ENCODE results near the gene SLC30A10. TPM values are rescaled to one million over a fixed set of nuclear protein-coding genes. Genes with fewer than 3 reads are reported as not detected.
"Not testable (repeated sequence)": the region's sequence is repeated elsewhere in the genome, so short reads cannot be mapped to it uniquely, and the experiment has no call there.

SLC30A10 gene
- total RNA-seq, 1 donor from 2014 or later = not detected

GRCh38 chr1:219897914-219898313 lies 30.4 kb downstream of the SLC30A10 start:
- Mint-ChIP-seq H3K27me3 (ENCODE audit: unreplicated experiment) (no peaks in the 10 kb centered on the region), H3K9me3 (ENCODE audit: unreplicated experiment) (no peaks in the 10 kb centered on the region), H3K27ac (ENCODE audit: unreplicated experiment) (no peak overlapping the region), H3K4me3 (ENCODE audit: unreplicated experiment) (no peak overlapping the region), H3K36me3 (ENCODE audit: low read depth, unreplicated experiment) (no peaks in the 10 kb centered on the region), H3K4me1 (ENCODE audit: unreplicated experiment) (peaks cover 8% of the 10 kb centered on the region)
- no peak for TF ChIP-seq CTCF (IDR thresholded peaks at IDR 0.05; ENCODE audit: unreplicated experiment)
- DNase-seq (ENCODE audit: low spot score) = no peak

- not testable (repeated sequence) for H3K27ac Mint-ChIP-seq (ENCODE audit: unreplicated experiment); DNase-seq (ENCODE audit: low spot score); H3K27me3 Mint-ChIP-seq (ENCODE audit: unreplicated experiment); H3K36me3 Mint-ChIP-seq (ENCODE audit: low read depth, unreplicated experiment); H3K9me3 Mint-ChIP-seq (ENCODE audit: unreplicated experiment); H3K4me3 Mint-ChIP-seq (ENCODE audit: unreplicated experiment); H3K4me1 Mint-ChIP-seq (ENCODE audit: unreplicated experiment)
These were observed 36.1 kb downstream of the SLC30A10 start for GRCh38 chr1:219892271-219892670.

- not testable (repeated sequence) for H3K9me3 Mint-ChIP-seq (ENCODE audit: unreplicated experiment); H3K27me3 Mint-ChIP-seq (ENCODE audit: unreplicated experiment); H3K4me1 Mint-ChIP-seq (ENCODE audit: unreplicated experiment); H3K27ac Mint-ChIP-seq (ENCODE audit: unreplicated experiment); H3K36me3 Mint-ChIP-seq (ENCODE audit: low read depth, unreplicated experiment); DNase-seq (ENCODE audit: low spot score); H3K4me3 Mint-ChIP-seq (ENCODE audit: unreplicated experiment)
These were observed 36.5 kb downstream of the SLC30A10 start for GRCh38 chr1:219891846-219892245.

- H3K27ac Mint-ChIP-seq (ENCODE audit: unreplicated experiment); H3K27me3 Mint-ChIP-seq (ENCODE audit: unreplicated experiment); H3K4me3 Mint-ChIP-seq (ENCODE audit: unreplicated experiment); DNase-seq (ENCODE audit: low spot score); H3K9me3 Mint-ChIP-seq (ENCODE audit: unreplicated experiment); H3K4me1 Mint-ChIP-seq (ENCODE audit: unreplicated experiment); H3K36me3 Mint-ChIP-seq (ENCODE audit: low read depth, unreplicated experiment): not testable (repeated sequence)
These were observed 39.7 kb downstream of the SLC30A10 start for GRCh38 chr1:219888667-219889066.

GRCh38 chr1:219885680-219886079 lies 42.7 kb downstream of the SLC30A10 start:
- no peak for TF ChIP-seq CTCF (IDR thresholded peaks at IDR 0.05; ENCODE audit: unreplicated experiment)
- DNase-seq (ENCODE audit: low spot score) = no peak
- H3K36me3 Mint-ChIP-seq (ENCODE audit: low read depth, unreplicated experiment) = peaks cover 4% of the 10 kb centered on the region
- H3K4me3 Mint-ChIP-seq (ENCODE audit: unreplicated experiment) = no peak overlapping the region
- no peaks in the 10 kb centered on the region for H3K27me3 Mint-ChIP-seq (ENCODE audit: unreplicated experiment)
- H3K4me1 Mint-ChIP-seq (ENCODE audit: unreplicated experiment) = peaks cover 11% of the 10 kb centered on the region
- no peaks in the 10 kb centered on the region for H3K9me3 Mint-ChIP-seq (ENCODE audit: unreplicated experiment)
- H3K27ac Mint-ChIP-seq (ENCODE audit: unreplicated experiment) = no peak overlapping the region

GRCh38 chr1:219883400-219884332 lies 44.7 kb downstream of the SLC30A10 start:
- Mint-ChIP-seq H3K4me3 (ENCODE audit: unreplicated experiment) (no peak overlapping the region), H3K27me3 (ENCODE audit: unreplicated experiment) (no peaks in the 10 kb centered on the region), H3K4me1 (ENCODE audit: unreplicated experiment) (peaks cover 11% of the 10 kb centered on the region), H3K27ac (ENCODE audit: unreplicated experiment) (peak overlapping the region; percentile 44), H3K36me3 (ENCODE audit: low read depth, unreplicated experiment) (peaks cover 4% of the 10 kb centered on the region), H3K9me3 (ENCODE audit: unreplicated experiment) (no peaks in the 10 kb centered on the region)
- DNase-seq (ENCODE audit: low spot score) = no peak
- no peak for TF ChIP-seq CTCF (IDR thresholded peaks at IDR 0.05; ENCODE audit: unreplicated experiment)

Measured in endothelial cell (in vitro differentiated cells).